Keratinocyte (primary cell): ENCODE results near the gene BBS7. TPM values are rescaled to one million over a fixed set of nuclear protein-coding genes. Genes with fewer than 3 reads are reported as not detected.

Experiments
- DNase-seq: peaks from one replicate; pipeline ENCODE4 v3.0.0-alpha.2; 2011; ENCODE audit warnings: low read depth, missing footprints, low spot score
- FAIRE-seq: peaks from 2 replicates; lab custom pipeline; 2011; peaks lifted over from hg19 to GRCh38; lab: Jason Lieb, UNC
- H2AFZ ChIP-seq: 2 replicates; pipeline ENCODE4 v1.6.0; 2012; ENCODE audit warnings: low read length, control low read depth, inconsistent platforms; ENCODE audit not compliant: control insufficient read depth
- H3K27ac ChIP-seq: 2 replicates; pipeline ENCODE4 v1.5.1; 2011; ENCODE audit warnings: low read length; ENCODE audit not compliant: control insufficient read depth, insufficient read depth
- H3K27me3 ChIP-seq: 3 replicates; pipeline ENCODE4 v1.6.0; 2011; ENCODE audit warnings: low read length; ENCODE audit not compliant: control insufficient read depth, insufficient read depth; ENCODE audit errors: extremely low read depth
- H3K36me3 ChIP-seq, 2 experiments: 2 replicates in 1 of 2; 3 replicates in 1 of 2; pipeline ENCODE4 v1.5.1; 2011; ENCODE audit warnings: low read length in 2 of 2, mild to moderate bottlenecking in 1 of 2; ENCODE audit not compliant: control insufficient read depth in 2 of 2, insufficient read depth in 2 of 2; ENCODE audit errors: extremely low read depth in 1 of 2
- H3K4me1 ChIP-seq: 3 replicates; pipeline ENCODE4 v1.5.1; 2011; ENCODE audit warnings: low read length; ENCODE audit not compliant: control insufficient read depth, insufficient read depth; ENCODE audit errors: extremely low read depth
- H3K4me2 ChIP-seq: 3 replicates; pipeline ENCODE4 v1.6.0; 2011; ENCODE audit warnings: low read depth, low read length; ENCODE audit not compliant: control insufficient read depth, insufficient read depth; ENCODE audit errors: extremely low read depth
- H3K4me3 ChIP-seq, 3 experiments: fragments of 200-600 bp in 1 of 3; sonication (generic) in 1 of 3; 2 replicates in 2 of 3; 3 replicates in 1 of 3; pipeline ENCODE4 v1.5.1; 2011 to 2016; ENCODE audit warnings: low read length in 3 of 3, mild to moderate bottlenecking in 3 of 3, control low read depth in 2 of 3, inconsistent platforms in 1 of 3, low read depth in 1 of 3, mixed read lengths in 1 of 3, mixed run types in 1 of 3, moderate library complexity in 1 of 3; ENCODE audit not compliant: control insufficient read depth in 2 of 3, insufficient read depth in 2 of 3; ENCODE audit errors: extremely low read depth in 1 of 3
- H3K79me2 ChIP-seq: 2 replicates; pipeline ENCODE4 v1.6.0; 2012; ENCODE audit warnings: low read length; ENCODE audit not compliant: control insufficient read depth, insufficient read depth
- H3K9ac ChIP-seq: 3 replicates; pipeline ENCODE4 v1.6.0; 2011; ENCODE audit warnings: low read length; ENCODE audit not compliant: control insufficient read depth, insufficient read depth; ENCODE audit errors: extremely low read depth
- H3K9me1 ChIP-seq: 3 replicates; pipeline ENCODE4 v1.6.0; 2011; ENCODE audit warnings: low read length; ENCODE audit not compliant: control insufficient read depth, insufficient read depth; ENCODE audit errors: extremely low read depth
- H3K9me3 ChIP-seq: 2 replicates; pipeline ENCODE4 v1.5.1; 2012; ENCODE audit warnings: low read depth, low read length; ENCODE audit not compliant: control insufficient read depth
- H4K20me1 ChIP-seq: 3 replicates; pipeline ENCODE4 v1.6.0; 2011; ENCODE audit warnings: low read length; ENCODE audit not compliant: control insufficient read depth, insufficient read depth; ENCODE audit errors: extremely low read depth
- CTCF ChIP-seq, 3 experiments: IDR thresholded peaks in 1 of 3; conservative IDR thresholded peaks in 1 of 3; optimal IDR thresholded peaks in 1 of 3; 2 replicates in 2 of 3; 3 replicates in 1 of 3; pipeline versions ENCODE3 to v1.5.1; 2011; ENCODE audit warnings: low read length in 3 of 3, mild to moderate bottlenecking in 3 of 3, moderate library complexity in 2 of 3, control low read depth in 1 of 3, inconsistent platforms in 1 of 3; ENCODE audit not compliant: insufficient read depth in 2 of 3; ENCODE audit errors: extremely low read depth in 1 of 3
- EZH2 ChIP-seq: IDR thresholded peaks from one replicate; pipeline ENCODE4 v1.6.1; 2012; ENCODE audit warnings: inconsistent platforms, mild to moderate bottlenecking, low read length, moderate library complexity
- dilution Hi-C: fragments of 300-500 bp; cut with MboI; formaldehyde crosslinking; loops from one replicate; pipeline ENCODE4 v1.7.0; 2020; ENCODE audit warnings: low sequenced_read_pairs; ENCODE audit not compliant: extremely low pct_ligation_motif_present
- polyA minus RNA-seq, 3 experiments: library from RNA; depleted of rRNA, polyadenylated mRNA; stranded (reverse); fragments of >200 nt; gene quantifications; 1 replicate in 1 of 3; 2 replicates in 1 of 3; 3 replicates in 1 of 3; pipeline ENCODE4 v1.2.3, GENCODE V29; 2011
- polyA plus RNA-seq, 5 experiments: library from polyadenylated mRNA; depleted of rRNA in 3 of 5; stranded (reverse) in 3 of 5; stranded (forward) in 1 of 5; unstranded in 1 of 5; fragments of >200 nt; gene quantifications; 1 replicate in 1 of 5; 2 replicates in 3 of 5; 3 replicates in 1 of 5; pipeline versions ENCODE4 v1.2.1 to v1.2.3, GENCODE V29; 2011 to 2012; ENCODE audit warnings: missing spikeins in 2 of 5, low read depth in 1 of 5, low replicate concordance in 1 of 5

Gene BBS7
- polyA plus RNA-seq (18.5 to 34.8 TPM (median 19.0 TPM) in 3 replicates), polyA minus RNA-seq (5.1 to 45.4 TPM (median 20.9 TPM) in 3 replicates)
- polyA plus RNA-seq (2011; ENCODE audit: low read depth) = 12.1 TPM
- 12.8 and 26.8 TPM in 2 replicates for polyA plus RNA-seq (2011; cell fraction: cytosol; rRNA removed)
- 24.5 and 29.5 TPM in 2 replicates for polyA plus RNA-seq (2011; cell fraction: nucleus; rRNA removed)
- polyA plus RNA-seq (2012; ENCODE audit: low replicate concordance) = 10.3 and 18.8 TPM in 2 replicates
- 23.0 TPM for polyA minus RNA-seq (2011; cell fraction: cytosol; rRNA and poly(A)+ RNA removed)
- polyA minus RNA-seq (2011; cell fraction: nucleus; rRNA and poly(A)+ RNA removed) = 10.2 and 23.7 TPM in 2 replicates

GRCh38 chr4:121869841-121870822 lies at the start of gene BBS7:
TSS of gene BBS7 (minus strand) at chr4:121870474. CDS start at chr4:121870313, 161 bp downstream.
- TF ChIP-seq CTCF (optimal IDR thresholded peaks at IDR 0.05 in 1 of 3, IDR thresholded peaks at IDR 0.05 in 1 of 3, conservative IDR thresholded peaks at IDR 0.05 in 1 of 3; ENCODE audit: extremely low read depth in 1 of 3, insufficient read depth in 2 of 3, low read length in 3 of 3) = no peak
- no peak for TF ChIP-seq EZH2
- FAIRE-seq (peak; percentile 86), DNase-seq (peak; percentile 46)
- peaks cover 7% of the 10 kb centered on the region for H3K4me1 ChIP-seq
- no peaks in the 10 kb centered on the region for H4K20me1 ChIP-seq
- H3K4me3 ChIP-seq = peak within 1 kb of the TSS; percentile 75 to 98 (median 88)
- peak within 1 kb of the TSS; percentile 81 for H3K4me2 ChIP-seq
- H3K9me3 ChIP-seq = no peaks in the 10 kb centered on the region
- H3K27me3 ChIP-seq = no peaks in the 10 kb centered on the region
- dilution Hi-C loops = no loop called here
- peaks cover 11% of the 10 kb centered on the region for H3K79me2 ChIP-seq
- H3K9ac ChIP-seq = peak within 1 kb of the TSS; percentile 82
- H3K36me3 ChIP-seq = no peaks in the 10 kb centered on the region
- peak within 1 kb of the TSS; percentile 72 for H3K27ac ChIP-seq
- no peaks in the 10 kb centered on the region for H3K9me1 ChIP-seq
- H2AFZ ChIP-seq = peak within 1 kb of the TSS; percentile 97

GRCh38 chr4:121913667-121914066 lies 43.4 kb upstream of the BBS7 start:
- no peak for TF ChIP-seq EZH2
- TF ChIP-seq CTCF (optimal IDR thresholded peaks at IDR 0.05 in 1 of 3, IDR thresholded peaks at IDR 0.05 in 1 of 3, conservative IDR thresholded peaks at IDR 0.05 in 1 of 3; ENCODE audit: extremely low read depth in 1 of 3, insufficient read depth in 2 of 3, low read length in 3 of 3) = no peak
- Histone ChIP-seq H3K27me3 (no peaks in the 10 kb centered on the region), H3K9me3 (no peaks in the 10 kb centered on the region), H3K36me3 (no peaks in the 10 kb centered on the region), H3K9ac (no peak overlapping the region), H3K4me3 (no peak overlapping the region), H3K9me1 (no peaks in the 10 kb centered on the region), H2AFZ (no peak overlapping the region), H4K20me1 (no peaks in the 10 kb centered on the region), H3K4me2 (no peak overlapping the region), H3K79me2 (no peaks in the 10 kb centered on the region), H3K4me1 (no peaks in the 10 kb centered on the region), H3K27ac (no peak overlapping the region)
- DNase-seq (no peak), FAIRE-seq (no peak)
- dilution Hi-C loops = no loop called here
